ENCODE results near the gene FBLN1.

DNA sequence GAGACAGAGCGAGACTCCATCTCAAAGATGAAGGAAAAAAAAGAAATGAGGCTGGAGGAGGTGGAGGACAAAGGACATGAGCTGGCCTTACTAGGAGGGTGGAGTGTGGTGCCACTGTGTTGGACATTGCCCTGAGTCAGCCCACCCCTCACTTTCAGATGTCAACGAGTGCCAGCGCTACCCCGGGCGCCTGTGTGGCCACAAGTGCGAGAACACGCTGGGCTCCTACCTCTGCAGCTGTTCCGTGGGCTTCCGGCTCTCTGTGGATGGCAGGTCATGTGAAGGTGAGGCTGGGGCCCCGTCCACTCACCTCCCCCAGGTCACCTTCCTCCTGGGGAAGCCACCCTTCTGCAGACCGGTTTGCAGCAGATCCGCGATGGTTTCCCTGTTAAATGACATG is 40.6 kb downstream of the FBLN1 start:
- no peak for TF ChIP-seq EZH2phosphoT487 (IDR thresholded peaks at IDR 0.05; ENCODE audit: low read depth)
- TF ChIP-seq, protein P1, sequence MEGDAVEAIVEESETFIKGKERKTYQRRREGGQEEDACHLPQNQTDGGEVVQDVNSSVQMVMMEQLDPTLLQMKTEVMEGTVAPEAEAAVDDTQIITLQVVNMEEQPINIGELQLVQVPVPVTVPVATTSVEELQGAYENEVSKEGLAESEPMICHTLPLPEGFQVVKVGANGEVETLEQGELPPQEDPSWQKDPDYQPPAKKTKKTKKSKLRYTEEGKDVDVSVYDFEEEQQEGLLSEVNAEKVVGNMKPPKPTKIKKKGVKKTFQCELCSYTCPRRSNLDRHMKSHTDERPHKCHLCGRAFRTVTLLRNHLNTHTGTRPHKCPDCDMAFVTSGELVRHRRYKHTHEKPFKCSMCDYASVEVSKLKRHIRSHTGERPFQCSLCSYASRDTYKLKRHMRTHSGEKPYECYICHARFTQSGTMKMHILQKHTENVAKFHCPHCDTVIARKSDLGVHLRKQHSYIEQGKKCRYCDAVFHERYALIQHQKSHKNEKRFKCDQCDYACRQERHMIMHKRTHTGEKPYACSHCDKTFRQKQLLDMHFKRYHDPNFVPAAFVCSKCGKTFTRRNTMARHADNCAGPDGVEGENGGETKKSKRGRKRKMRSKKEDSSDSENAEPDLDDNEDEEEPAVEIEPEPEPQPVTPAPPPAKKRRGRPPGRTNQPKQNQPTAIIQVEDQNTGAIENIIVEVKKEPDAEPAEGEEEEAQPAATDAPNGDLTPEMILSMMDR (IDR thresholded peaks at IDR 0.05; ENCODE audit: low read depth, low read length): no peak
